Endothelial cell of umbilical vein (primary cell): ENCODE data around the gene NUDT8. TPM values are rescaled to one million over a fixed set of nuclear protein-coding genes. Genes with fewer than 3 reads are reported as not detected.

Source experiments
- BruUV-seq: library from RNA; stranded (reverse); fragments of 400-500 nt; replicated peaks from 2 replicates; lab custom pipeline; 2021; lab: Mats Ljungman, UMichigan
- CTCF ChIA-PET: fragments of 300-600, 350-600 bp; sonication (Branson Sonifier 250); formaldehyde crosslinking; loops from one replicate; lab custom pipeline; 2021; ENCODE audit warnings: antibody characterized with exemption, inconsistent platforms; lab: Charles Lee
- POLR2A ChIA-PET: fragments of 300-600, 350-600 bp; sonication (Branson Sonifier 250); formaldehyde crosslinking; loops from one replicate; lab custom pipeline; 2021; ENCODE audit warnings: antibody characterized with exemption, inconsistent platforms; lab: Charles Lee
- DNase-seq: peaks from one replicate; pipeline ENCODE4 v3.0.0-alpha.2; 2011; ENCODE audit warnings: low read depth, low spot score
- FAIRE-seq: peaks from 2 replicates; lab custom pipeline; 2011; peaks lifted over from hg19 to GRCh38; lab: Jason Lieb, UNC
- H2AFZ ChIP-seq: 2 replicates; pipeline ENCODE4 v1.6.0; 2012; ENCODE audit warnings: low read depth, low read length, control low read depth, inconsistent platforms
- H3K27ac ChIP-seq: 2 replicates; pipeline ENCODE4 v1.5.1; 2011; ENCODE audit warnings: low read depth, mild to moderate bottlenecking, control low read depth, low read length, moderate library complexity; ENCODE audit not compliant: insufficient read depth
- H3K27me3 ChIP-seq, 2 experiments: 2 replicates each; pipeline versions ENCODE4 v1.6.0 to v1.6.1; 2011; ENCODE audit warnings: low read length in 2 of 2, mixed read lengths in 1 of 2; ENCODE audit not compliant: control insufficient read depth in 2 of 2, insufficient read depth in 2 of 2
- H3K36me3 ChIP-seq, 2 experiments: 2 replicates in 1 of 2; 3 replicates in 1 of 2; pipeline ENCODE4 v1.5.1; 2011; ENCODE audit warnings: low read length in 2 of 2, mild to moderate bottlenecking in 1 of 2, moderate library complexity in 1 of 2; ENCODE audit not compliant: control insufficient read depth in 2 of 2, insufficient read depth in 2 of 2; ENCODE audit errors: extremely low read depth in 1 of 2
- H3K4me1 ChIP-seq: 3 replicates; pipeline ENCODE4 v1.5.1; 2011; ENCODE audit warnings: mild to moderate bottlenecking, low read length; ENCODE audit not compliant: control insufficient read depth, insufficient read depth; ENCODE audit errors: extremely low read depth
- H3K4me2 ChIP-seq: 2 replicates; pipeline ENCODE4 v1.6.1; 2011; ENCODE audit warnings: low read length, control low read depth, mixed read lengths; ENCODE audit not compliant: insufficient read depth
- H3K4me3 ChIP-seq, 3 experiments: fragments of 200-600 bp in 1 of 3; sonication (generic), shearing (Covaris generic) in 1 of 3; replicated peaks in 1 of 3; 2 replicates each; pipeline ENCODE4 v1.5.1; 2011 to 2016; ENCODE audit warnings: control low read depth in 3 of 3, low read length in 3 of 3, mild to moderate bottlenecking in 2 of 3, inconsistent platforms in 1 of 3, low read depth in 1 of 3, moderate library complexity in 1 of 3; ENCODE audit not compliant: insufficient read depth in 1 of 3
- H3K79me2 ChIP-seq: 2 replicates; pipeline ENCODE4 v1.6.0; 2012; ENCODE audit warnings: low read length, inconsistent platforms; ENCODE audit not compliant: control insufficient read depth, insufficient read depth
- H3K9ac ChIP-seq: replicated peaks from 2 replicates; pipeline ENCODE3; 2011; ENCODE audit warnings: low read length, control low read depth; ENCODE audit not compliant: insufficient read depth; ENCODE audit errors: extremely low read depth
- H3K9me1 ChIP-seq: replicated peaks from 3 replicates; pipeline ENCODE4 v1.6.0; 2011; ENCODE audit warnings: mild to moderate bottlenecking, low read length; ENCODE audit not compliant: control insufficient read depth, insufficient read depth; ENCODE audit errors: extremely low read depth
- H3K9me3 ChIP-seq: replicated peaks from 2 replicates; pipeline ENCODE4 v1.5.1; 2012; ENCODE audit warnings: low read length, inconsistent platforms; ENCODE audit not compliant: control insufficient read depth, insufficient read depth
- H4K20me1 ChIP-seq: replicated peaks from 2 replicates; pipeline ENCODE3; 2011; ENCODE audit warnings: mild to moderate bottlenecking, low read length; ENCODE audit not compliant: control insufficient read depth, insufficient read depth; ENCODE audit errors: extremely low read depth
- CTCF ChIP-seq, 2 donors: IDR thresholded peaks; 1 replicate in 1 of 2; 2 replicates in 1 of 2; pipeline ENCODE4 v1.5.1; 2011; ENCODE audit warnings: low read length in 2 of 2, mild to moderate bottlenecking in 2 of 2, moderate library complexity in 2 of 2, control low read depth in 1 of 2, inconsistent platforms in 1 of 2, low read depth in 1 of 2; ENCODE audit not compliant: insufficient read depth in 1 of 2; ENCODE audit errors: extremely low read depth in 1 of 2
- EZH2 ChIP-seq: IDR thresholded peaks from 2 replicates; pipeline ENCODE4 v1.6.1; 2012; ENCODE audit warnings: borderline replicate concordance, low read depth, mild to moderate bottlenecking, moderate library complexity, low read length, inconsistent platforms; ENCODE audit not compliant: severe bottlenecking
- FOS ChIP-seq: IDR thresholded peaks from 2 replicates; pipeline ENCODE4 v1.6.1; 2011; ENCODE audit warnings: mild to moderate bottlenecking, low read length, moderate library complexity, borderline replicate concordance; ENCODE audit not compliant: insufficient read depth
- GATA2 ChIP-seq: IDR thresholded peaks from 2 replicates; pipeline ENCODE4 v1.7.0; 2011; ENCODE audit warnings: low read depth, mild to moderate bottlenecking, moderate library complexity, mixed read lengths, low read length; ENCODE audit not compliant: insufficient read length, insufficient read depth
- JUN ChIP-seq: IDR thresholded peaks from 2 replicates; pipeline ENCODE4 v1.6.1; 2011; ENCODE audit warnings: borderline replicate concordance, low read depth; ENCODE audit not compliant: insufficient read length, insufficient read depth
- MAX ChIP-seq: IDR thresholded peaks from 2 replicates; pipeline ENCODE4 v1.6.1; 2011; ENCODE audit not compliant: insufficient read depth, insufficient read length
- MYC ChIP-seq: IDR thresholded peaks from one replicate; pipeline ENCODE4 v1.6.1; 2011; ENCODE audit warnings: mild to moderate bottlenecking, low read depth, low read length
- POLR2A ChIP-seq: IDR thresholded peaks from 2 replicates; pipeline ENCODE4 v1.6.1; 2012; ENCODE audit warnings: low read depth, mild to moderate bottlenecking, control low read depth, low read length
- POLR2AphosphoS5 ChIP-seq: IDR thresholded peaks from 2 replicates; pipeline ENCODE4 v1.6.1; 2012; ENCODE audit warnings: low read depth, mild to moderate bottlenecking, control low read depth, low read length, moderate library complexity; ENCODE audit not compliant: insufficient read depth
- dilution Hi-C: fragments of 300-500 bp; cut with MboI; formaldehyde crosslinking; loops from one replicate; pipeline ENCODE4 v1.15.0; 2019; ENCODE audit warnings: low sequenced_read_pairs; ENCODE audit not compliant: extremely low pct_ligation_motif_present
- intact Hi-C: fragments of 100-400 bp; cut with micrococcal nuclease; formaldehyde crosslinking; loops from one replicate; pipeline ENCODE4 v1.10.0; 2022
- polyA plus RNA-seq, 4 experiments: library from polyadenylated mRNA; depleted of rRNA in 3 of 4; stranded (reverse) in 3 of 4; unstranded in 1 of 4; fragments of >200 nt; gene quantifications; 2 replicates each; pipeline versions ENCODE4 v1.2.1 to v1.2.3, GENCODE V29; 2011 to 2012; ENCODE audit warnings: missing spikeins in 1 of 4
- total RNA-seq: library from RNA; stranded (reverse); gene quantifications from 2 replicates; pipeline ENCODE4 v1.2.3, GENCODE V29; 2021

The NUDT8 gene
- total and polyA plus RNA-seq, 2 donors (not counting 3 experiments of a cell fraction or from before 2014, with no cell fraction given): 14.1 to 20.4 TPM

DNA sequence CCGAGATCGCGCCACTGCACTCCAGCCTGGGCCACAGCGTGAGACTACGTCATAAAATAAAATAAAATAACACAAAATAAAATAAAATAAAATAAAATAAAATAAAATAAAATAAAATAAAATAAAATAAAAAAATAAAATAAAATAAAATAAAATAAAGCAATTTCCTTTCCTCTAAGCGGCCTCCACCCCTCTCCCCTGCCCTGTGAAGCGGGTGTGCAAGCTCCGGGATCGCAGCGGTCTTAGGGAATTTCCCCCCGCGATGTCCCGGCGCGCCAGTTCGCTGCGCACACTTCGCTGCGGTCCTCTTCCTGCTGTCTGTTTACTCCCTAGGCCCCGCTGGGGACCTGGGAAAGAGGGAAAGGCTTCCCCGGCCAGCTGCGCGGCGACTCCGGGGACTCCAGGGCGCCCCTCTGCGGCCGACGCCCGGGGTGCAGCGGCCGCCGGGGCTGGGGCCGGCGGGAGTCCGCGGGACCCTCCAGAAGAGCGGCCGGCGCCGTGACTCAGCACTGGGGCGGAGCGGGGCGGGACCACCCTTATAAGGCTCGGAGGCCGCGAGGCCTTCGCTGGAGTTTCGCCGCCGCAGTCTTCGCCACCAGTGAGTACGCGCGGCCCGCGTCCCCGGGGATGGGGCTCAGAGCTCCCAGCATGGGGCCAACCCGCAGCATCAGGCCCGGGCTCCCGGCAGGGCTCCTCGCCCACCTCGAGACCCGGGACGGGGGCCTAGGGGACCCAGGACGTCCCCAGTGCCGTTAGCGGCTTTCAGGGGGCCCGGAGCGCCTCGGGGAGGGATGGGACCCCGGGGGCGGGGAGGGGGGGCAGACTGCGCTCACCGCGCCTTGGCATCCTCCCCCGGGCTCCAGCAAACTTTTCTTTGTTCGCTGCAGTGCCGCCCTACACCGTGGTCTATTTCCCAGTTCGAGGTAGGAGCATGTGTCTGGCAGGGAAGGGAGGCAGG, 46.2 kb downstream of the NUDT8 start, which contains the start of gene GSTP1:
Gene GSTP1 (plus strand): TSS at position 566 of the 958 bp plus-strand sequence. CDS start 32 bp downstream, at position 598.
- Histone ChIP-seq H3K9me1 (no peaks in the 10 kb centered on the region), H3K27ac (peak within 1 kb of the TSS; percentile 63), H3K4me3 (peak within 1 kb of the TSS; percentile 68 to 85 (median 83)), H3K4me1 (peaks cover 17% of the 10 kb centered on the region), H3K9me3 (no peaks in the 10 kb centered on the region), H3K36me3 (peaks cover 7 to 18% of the 10 kb centered on the region in 2 experiments), H3K79me2 (peaks cover 26% of the 10 kb centered on the region), H2AFZ (peak within 1 kb of the TSS; percentile 68), H4K20me1 (no peaks in the 10 kb centered on the region), H3K4me2 (peak within 1 kb of the TSS; percentile 45), H3K27me3 (peaks cover 2 to 4% of the 10 kb centered on the region in 2 experiments), H3K9ac (peak within 1 kb of the TSS; percentile 93)
- TF ChIP-seq POLR2AphosphoS5 (peak; percentile 100), JUN (no peak), CTCF (IDR thresholded peaks at IDR 0.05; ENCODE audit: extremely low read depth in 1 of 2, insufficient read depth in 1 of 2, low read depth in 1 of 2, low read length in 2 of 2) (peak; percentile 68 to 84), FOS (peak; percentile 86), EZH2 (no peak), MAX (no peak), GATA2 (no peak), MYC (no peak), POLR2A (peak; percentile 99)
- FAIRE-seq (peak; percentile 83), DNase-seq (peak; percentile 94)
- dilution Hi-C loops (no loop called here), intact Hi-C loops (loop anchor here (1.0 kb wide), 4 partner anchors 11 to 75 kb away; partner anchors contain the start of genes CDK2AP2 and NDUFV1)
- BruUV-seq: no TSS peak
- ChIA-PET CTCF (interaction anchor here (0.6 to 2.7 kb wide), 7 partner anchors 8 to 208 kb away, joined by 3 to 17 read pairs (median 5); partner anchors contain the start of genes NUDT8 and PPP1CA), POLR2A (interaction anchor here (0.7 to 1.4 kb wide), 4 partner anchors 18 to 230 kb away, joined by 3 to 6 read pairs (median 4); partner anchors contain the start of genes POLD4 and PPP1CA)
